Glomerular endothelial cell (primary cell): ENCODE data around the gene TP53RK. TPM values are rescaled to one million over a fixed set of nuclear protein-coding genes. Genes with fewer than 3 reads are reported as not detected.

ENCODE experiments used
- DNase-seq: peaks from one replicate; pipeline ENCODE4 v3.0.0-alpha.2; 2011; ENCODE audit warnings: low read depth, low spot score; ENCODE audit errors: extremely low read depth
- total RNA-seq: library from RNA; depleted of rRNA; stranded (reverse); fragments of >200 nt; gene quantifications from 2 replicates; pipeline ENCODE4 v1.2.3, GENCODE V29; 2015

Gene TP53RK
- total RNA-seq, 1 donor from 2014 or later, result 19.7 TPM

- DNase-seq, result no peak
Observed at GRCh38 chr20:46641424-46641823, 47.8 kb downstream of the TP53RK start.

GRCh38 chr20:46640536-46641311, 48.5 kb downstream of the TP53RK start:
- no peak for DNase-seq

GRCh38 chr20:46640044-46640443, 49.2 kb downstream of the TP53RK start:
- DNase-seq, result no peak

GRCh38 chr20:46639587-46639986, 49.7 kb downstream of the TP53RK start:
- no peak for DNase-seq

- no peak for DNase-seq
Observed at GRCh38 chr20:46638898-46639274, 50.4 kb downstream of the TP53RK start.

- DNase-seq, result no peak
Observed at GRCh38 chr20:46638134-46638897, 50.9 kb downstream of the TP53RK start.

GRCh38 chr20:46637427-46638133, 51.7 kb downstream of the TP53RK start:
- DNase-seq, result no peak

GRCh38 chr20:46637020-46637419, 52.2 kb downstream of the TP53RK start:
- DNase-seq, result no peak

- DNase-seq, result no peak
Observed at GRCh38 chr20:46636514-46636913, 52.7 kb downstream of the TP53RK start.

GRCh38 chr20:46635514-46636136, 53.6 kb downstream of the TP53RK start:
- DNase-seq, result no peak

GRCh38 chr20:46634528-46634927, 54.7 kb downstream of the TP53RK start:
- DNase-seq, result no peak

Other genes starting within 250 kb of the TP53RK start
- 0.73 and 1.1 TPM in 2 replicates for gene ZNF334, start 175.9 kb downstream of the TP53RK start, total RNA-seq
- gene OCSTAMP, start 138.8 kb downstream of the TP53RK start, total RNA-seq, result not detected in 2 replicates
- 0.10 and 0.47 TPM in 2 replicates for gene SLC13A3, start 38.0 kb downstream of the TP53RK start, total RNA-seq
- gene SLC2A10, start 20.2 kb upstream of the TP53RK start, total RNA-seq, result 10.8 and 20.6 TPM in 2 replicates
- gene EYA2, start 205.4 kb upstream of the TP53RK start, total RNA-seq, result not detected in 2 replicates